Duodenal mucosa (tissue), 2 donors: ENCODE results near the gene LITAFD.
A peak's percentile ranks its signal among the peaks of the same experiment; 100 is the strongest.
"Not testable (repeated sequence)": the region's sequence is repeated elsewhere in the genome, so short reads cannot be mapped to it uniquely, and the experiment has no call there.

Experiments
- H3K27ac ChIP-seq: one replicate; pipeline ENCODE4 v1.7.0; 2013; ENCODE audit warnings: low read depth, low read length
- H3K27me3 ChIP-seq, 2 donors: one replicate each; pipeline ENCODE4 v1.7.0; 2013; ENCODE audit warnings: low read length in 2 of 2, control low read depth in 1 of 2; ENCODE audit not compliant: insufficient read depth in 2 of 2, control insufficient read depth in 1 of 2
- H3K36me3 ChIP-seq, 2 donors: one replicate each; pipeline ENCODE4 v1.7.0; 2013; ENCODE audit warnings: low read length in 2 of 2, control low read depth in 1 of 2; ENCODE audit not compliant: insufficient read depth in 2 of 2, control insufficient read depth in 1 of 2
- H3K4me1 ChIP-seq, 2 donors: one replicate each; pipeline ENCODE4 v1.7.0; 2013; ENCODE audit warnings: low read length in 2 of 2, control low read depth in 1 of 2; ENCODE audit not compliant: insufficient read depth in 2 of 2, control insufficient read depth in 1 of 2
- H3K4me3 ChIP-seq, 2 donors: one replicate each; pipeline ENCODE4 v1.7.0; 2013; ENCODE audit warnings: low read length in 2 of 2, low read depth in 1 of 2
- H3K9ac ChIP-seq, 2 donors: one replicate each; pipeline ENCODE4 v1.7.0; 2013; ENCODE audit warnings: low read length in 2 of 2, low read depth in 1 of 2
- H3K9me3 ChIP-seq, 2 donors: one replicate each; pipeline ENCODE4 v1.7.0; 2013; ENCODE audit warnings: low read length in 2 of 2, control low read depth in 1 of 2; ENCODE audit not compliant: control insufficient read depth in 1 of 2

LITAFD gene

GRCh38 chr16:8907096-8907495, 24.9 kb downstream of the LITAFD start:
- Histone ChIP-seq H3K9ac (no peak overlapping the region), H3K36me3 (peaks cover 57 to 90% of the 10 kb centered on the region in 2 donors), H3K27me3 (no peaks in the 10 kb centered on the region), H3K4me3 (no peak overlapping the region), H3K27ac (no peak overlapping the region), H3K4me1 (peaks cover 29 to 30% of the 10 kb centered on the region in 2 donors), H3K9me3 (no peaks in the 10 kb centered on the region)

GRCh38 chr16:8908810-8909468, 26.8 kb downstream of the LITAFD start:
- Histone ChIP-seq H3K4me1 (peaks cover 32 to 38% of the 10 kb centered on the region in 2 donors), H3K4me3 (no peak overlapping the region), H3K36me3 (peaks cover 48 to 81% of the 10 kb centered on the region in 2 donors), H3K9me3 (no peaks in the 10 kb centered on the region), H3K9ac (no peak overlapping the region), H3K27me3 (no peaks in the 10 kb centered on the region), H3K27ac (no peak overlapping the region)

- H3K27me3 ChIP-seq: no peaks in the 10 kb centered on the region
- no peak overlapping the region for H3K9ac ChIP-seq
- peaks cover 39 to 83% of the 10 kb centered on the region in 2 donors for H3K36me3 ChIP-seq
- no peaks in the 10 kb centered on the region for H3K9me3 ChIP-seq
- H3K27ac ChIP-seq: no peak overlapping the region
- peak overlapping the region; percentile 46 to 51 for H3K4me3 ChIP-seq
- peaks cover 34 to 39% of the 10 kb centered on the region in 2 donors for H3K4me1 ChIP-seq
Observed at GRCh38 chr16:8910811-8911210, 28.7 kb downstream of the LITAFD start.

- H3K27ac ChIP-seq: no peak overlapping the region
- no peak overlapping the region for H3K9ac ChIP-seq
- no peaks in the 10 kb centered on the region for H3K27me3 ChIP-seq
- no peak overlapping the region for H3K4me3 ChIP-seq
- no peaks in the 10 kb centered on the region for H3K9me3 ChIP-seq
- peaks cover 35 to 81% of the 10 kb centered on the region in 2 donors for H3K36me3 ChIP-seq
- H3K4me1 ChIP-seq: peaks cover 41 to 43% of the 10 kb centered on the region in 2 donors
Observed at GRCh38 chr16:8912793-8913192, 30.6 kb downstream of the LITAFD start.

- Histone ChIP-seq H3K9ac (no peak overlapping the region), H3K4me3 (no peak overlapping the region), H3K4me1 (peaks cover 34 to 40% of the 10 kb centered on the region in 2 donors), H3K27ac (no peak overlapping the region), H3K36me3 (peaks cover 28 to 81% of the 10 kb centered on the region in 2 donors), H3K9me3 (no peaks in the 10 kb centered on the region), H3K27me3 (no peaks in the 10 kb centered on the region)
Observed at GRCh38 chr16:8914098-8914497, 31.9 kb downstream of the LITAFD start.

GRCh38 chr16:8915722-8916301, 33.7 kb downstream of the LITAFD start:
- H3K4me3 ChIP-seq: no peak overlapping the region
- H3K9ac ChIP-seq: no peak overlapping the region
- no peak overlapping the region for H3K27ac ChIP-seq
- H3K4me1 ChIP-seq: peaks cover 21 to 27% of the 10 kb centered on the region in 2 donors
- no peaks in the 10 kb centered on the region for H3K27me3 ChIP-seq
- H3K9me3 ChIP-seq: no peaks in the 10 kb centered on the region
- H3K36me3 ChIP-seq: peaks cover 33 to 82% of the 10 kb centered on the region in 2 donors

- Histone ChIP-seq H3K36me3 (peaks cover 32 to 80% of the 10 kb centered on the region in 2 donors), H3K4me1 (peaks cover 13 to 18% of the 10 kb centered on the region in 2 donors)
Observed at GRCh38 chr16:8916541-8917225, 34.5 kb downstream of the LITAFD start.

GRCh38 chr16:8917336-8917735, 35.2 kb downstream of the LITAFD start:
- not testable (repeated sequence) for H3K4me3 ChIP-seq, H3K27ac ChIP-seq, H3K9ac ChIP-seq, H3K9me3 ChIP-seq, H3K27me3 ChIP-seq
- H3K4me1 ChIP-seq: peaks cover 11 to 16% of the 10 kb centered on the region in 2 donors
- H3K36me3 ChIP-seq: peaks cover 38 to 86% of the 10 kb centered on the region in 2 donors

More at GRCh38 chr16:8916541-8917225, 34.5 kb downstream of the LITAFD start:
- Histone ChIP-seq H3K27ac (no peak overlapping the region), H3K9me3 (no peaks in the 10 kb centered on the region), H3K4me3 (no peak overlapping the region), H3K9ac (no peak overlapping the region), H3K27me3 (no peaks in the 10 kb centered on the region)

GRCh38 chr16:8919089-8919933, 37.2 kb downstream of the LITAFD start:
- Histone ChIP-seq H3K4me1 (peaks cover 20% of the 10 kb centered on the region in 2 donors), H3K27ac (no peak overlapping the region), H3K36me3 (peaks cover 44 to 79% of the 10 kb centered on the region in 2 donors), H3K9me3 (no peaks in the 10 kb centered on the region), H3K4me3 (no peak overlapping the region), H3K27me3 (no peaks in the 10 kb centered on the region), H3K9ac (no peak overlapping the region)
